Spleen (tissue), 11 donors: ENCODE data around the gene TTLL1. TPM values are rescaled to one million over a fixed set of nuclear protein-coding genes. Genes with fewer than 3 reads are reported as not detected.

Experiments used
- DNase-seq: peaks from one replicate; pipeline ENCODE4 v3.0.0-alpha.2; 2020
- H3K27ac ChIP-seq, 8 donors: fragments of 200-600 bp; sonication (generic) in 7 of 8; 1 replicate in 4 of 8; 2 replicates in 4 of 8; pipeline versions ENCODE4 v1.5.0 to v1.8.0; 2016 to 2021; ENCODE audit warnings: inconsistent platforms in 4 of 8, mild to moderate bottlenecking in 4 of 8, moderate library complexity in 1 of 8
- H3K27me3 ChIP-seq, 7 donors: fragments of 200-600 bp; sonication (generic) in 6 of 7; replicated peaks in 1 of 7; 1 replicate in 4 of 7; 2 replicates in 3 of 7; pipeline versions ENCODE4 v1.5.0 to v1.8.0; 2016 to 2021; ENCODE audit warnings: inconsistent platforms in 3 of 7, mild to moderate bottlenecking in 1 of 7
- H3K36me3 ChIP-seq, 6 donors: fragments of 200-600 bp; sonication (generic) in 5 of 6; 1 replicate in 4 of 6; 2 replicates in 2 of 6; pipeline versions ENCODE4 v1.5.0 to v1.8.0; 2016 to 2021; ENCODE audit warnings: inconsistent platforms in 2 of 6
- H3K4me1 ChIP-seq, 6 donors: fragments of 200-600 bp; sonication (generic) in 5 of 6; 1 replicate in 3 of 6; 2 replicates in 3 of 6; pipeline versions ENCODE4 v1.5.0 to v1.8.0; 2016 to 2021; ENCODE audit warnings: inconsistent platforms in 3 of 6
- H3K4me3 ChIP-seq, 8 donors: fragments of 200-600 bp; sonication (generic) in 7 of 8; 1 replicate in 4 of 8; 2 replicates in 4 of 8; pipeline versions ENCODE4 v1.5.0 to v1.8.0; 2016 to 2021; ENCODE audit warnings: inconsistent platforms in 4 of 8, mild to moderate bottlenecking in 4 of 8, moderate library complexity in 2 of 8
- H3K9me3 ChIP-seq, 8 donors: fragments of 200-600 bp; sonication (generic) in 7 of 8; 1 replicate in 4 of 8; 2 replicates in 4 of 8; pipeline versions ENCODE4 v1.5.0 to v1.8.0; 2016 to 2021; ENCODE audit warnings: inconsistent platforms in 4 of 8
- POLR2A ChIP-seq, 3 donors: fragments of 450-650 bp; IDR thresholded peaks; one replicate each; pipeline ENCODE4 v1.5.1; 2017; ENCODE audit warnings: antibody characterized with exemption in 3 of 3, mild to moderate bottlenecking in 1 of 3
- POLR2AphosphoS5 ChIP-seq, 3 donors: sonication (generic); formaldehyde crosslinking; IDR thresholded peaks; one replicate each; pipeline ENCODE4 v1.5.1; 2017; ENCODE audit warnings: antibody characterized with exemption in 3 of 3
- WGBS, 5 donors: extraction: QIAGEN DNeasy Blood & Tissue Kit in 3 of 5; methylation state at CpG; one replicate each; pipeline versions ENCODE4 v1.1.5 to v1.1.7; 2013 to 2018; 5-methylcytosine and 5-hydroxymethylcytosine counted together
- intact Hi-C: fragments of 100-400 bp; cut with DNase I; formaldehyde crosslinking; loops from one replicate; pipeline ENCODE4 v1.15.0; 2023; ENCODE audit warnings: low total_unique reads
- polyA plus RNA-seq, 3 donors: library from polyadenylated mRNA; stranded (reverse); fragments of 200-250 nt; gene quantifications; one replicate each; pipeline ENCODE4 v1.2.1, GENCODE V29; 2013
- total RNA-seq, 7 donors: library from RNA; depleted of rRNA in 3 of 7; stranded (reverse); fragments of >200 nt in 3 of 7; fragmentation: NEBNext Ultra II Directional in 4 of 7; extraction: Animal tissue kit (Norgen Biotek cat#: 25700) in 4 of 7; gene quantifications; one replicate each; pipeline versions ENCODE4 v1.1.0 to v1.2.1, GENCODE V29; 2016 to 2021
- TF ChIP-seq, protein P1 (sequence below), 11 experiments: fragments of 200-600 bp in 7 of 11; fragments of 450-650 bp in 4 of 11; sonication (generic) in 4 of 11; IDR thresholded peaks in 8 of 11; conservative IDR thresholded peaks in 3 of 11; 1 replicate in 7 of 11; 2 replicates in 4 of 11; pipeline versions ENCODE4 v1.4.0 to v1.8.0; 2016 to 2021; ENCODE audit warnings: antibody characterized with exemption in 11 of 11, inconsistent platforms in 4 of 11, mild to moderate bottlenecking in 1 of 11
- donor health status: healthy with polysubstance abuse.
- donor health status: DM: no; HTN: no; CAD: no; lungs with moderate emphysema.
- donor health status: DM: no; HTN: no; CAD: no.
- donor health status: Bipolar disorder and iron deficiency.
- donor health status: healthy.
- donor health status: DM: no; HTN: no; CAD: no.
- donor health status: DM: yes; HTN: yes; CAD: no.

Gene TTLL1
- total and polyA plus RNA-seq, 10 donors = 2.8 to 5.6 (median 3.6) TPM

DNA sequence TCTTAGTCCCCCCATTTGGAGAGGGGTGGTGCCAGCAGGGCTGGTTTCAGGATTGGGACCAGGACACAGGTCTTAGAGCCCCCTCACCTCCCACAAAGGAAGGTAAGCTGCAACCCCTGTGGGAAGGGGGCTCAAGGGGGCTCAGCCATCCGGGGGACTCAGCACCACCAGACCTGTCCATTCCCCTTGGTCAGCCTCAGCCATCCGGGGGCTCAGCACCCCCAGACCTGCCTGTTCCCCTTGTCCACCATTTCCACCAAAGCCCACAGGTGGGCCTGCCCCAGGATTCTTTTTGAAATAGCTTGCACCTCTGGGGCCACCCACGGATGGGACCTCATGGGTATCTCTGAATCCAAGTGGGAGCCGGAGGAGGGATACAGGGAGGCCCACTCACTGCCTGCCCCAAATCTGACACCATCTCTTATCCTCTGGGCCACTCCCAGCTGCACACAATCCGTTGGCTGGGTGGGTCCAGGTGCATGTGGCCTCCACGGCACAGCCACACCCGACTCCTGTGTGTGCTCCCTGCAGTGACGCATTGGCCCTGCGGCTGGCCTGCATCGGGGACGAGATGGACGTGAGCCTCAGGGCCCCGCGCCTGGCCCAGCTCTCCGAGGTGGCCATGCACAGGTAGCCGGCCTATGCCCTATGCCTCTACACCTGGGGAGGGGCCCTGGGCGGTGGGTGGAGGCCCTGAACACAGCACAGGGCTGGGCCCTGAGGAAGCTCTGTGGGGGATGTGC lies 38.1 kb upstream of the TTLL1 start:
- H3K36me3 ChIP-seq = peaks cover 0 to 18% (median 6%) of the 10 kb centered on the region in 6 donors
- H3K4me1 ChIP-seq = peaks cover 0 to 50% (median 8%) of the 10 kb centered on the region in 6 donors
- H3K27me3 ChIP-seq = peaks cover 0 to 20% (median 0%) of the 10 kb centered on the region in 7 donors
- H3K4me3 ChIP-seq = no peak overlapping the region
- intact Hi-C loops = no loop called here
- DNase-seq = no peak
- 84 to 89% (median 86%) methylated on average over 2 to 17 of the region's 17 CpGs for whole genome bisulfite sequencing, 5 donors
- TF ChIP-seq, protein P1, sequence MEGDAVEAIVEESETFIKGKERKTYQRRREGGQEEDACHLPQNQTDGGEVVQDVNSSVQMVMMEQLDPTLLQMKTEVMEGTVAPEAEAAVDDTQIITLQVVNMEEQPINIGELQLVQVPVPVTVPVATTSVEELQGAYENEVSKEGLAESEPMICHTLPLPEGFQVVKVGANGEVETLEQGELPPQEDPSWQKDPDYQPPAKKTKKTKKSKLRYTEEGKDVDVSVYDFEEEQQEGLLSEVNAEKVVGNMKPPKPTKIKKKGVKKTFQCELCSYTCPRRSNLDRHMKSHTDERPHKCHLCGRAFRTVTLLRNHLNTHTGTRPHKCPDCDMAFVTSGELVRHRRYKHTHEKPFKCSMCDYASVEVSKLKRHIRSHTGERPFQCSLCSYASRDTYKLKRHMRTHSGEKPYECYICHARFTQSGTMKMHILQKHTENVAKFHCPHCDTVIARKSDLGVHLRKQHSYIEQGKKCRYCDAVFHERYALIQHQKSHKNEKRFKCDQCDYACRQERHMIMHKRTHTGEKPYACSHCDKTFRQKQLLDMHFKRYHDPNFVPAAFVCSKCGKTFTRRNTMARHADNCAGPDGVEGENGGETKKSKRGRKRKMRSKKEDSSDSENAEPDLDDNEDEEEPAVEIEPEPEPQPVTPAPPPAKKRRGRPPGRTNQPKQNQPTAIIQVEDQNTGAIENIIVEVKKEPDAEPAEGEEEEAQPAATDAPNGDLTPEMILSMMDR (IDR thresholded peaks at IDR 0.05 in 8 of 11, conservative IDR thresholded peaks at IDR 0.05 in 3 of 11) = no peak
- TF ChIP-seq POLR2A (IDR thresholded peaks at IDR 0.05) (no peak), POLR2AphosphoS5 (IDR thresholded peaks at IDR 0.05) (no peak)
- no peak overlapping the region for H3K27ac ChIP-seq
- H3K9me3 ChIP-seq = no peaks in the 10 kb centered on the region

GRCh38 chr22:43126501-43127165 lies 37.4 kb upstream of the TTLL1 start:
- peaks cover 0 to 10% (median 4%) of the 10 kb centered on the region in 6 donors for H3K36me3 ChIP-seq
- WGBS, 5 donors = 57 to 79% (median 65%) methylated on average over 3 to 5 of the region's 5 CpGs
- no peak for DNase-seq
- H3K9me3 ChIP-seq = no peaks in the 10 kb centered on the region
- no peak overlapping the region for H3K4me3 ChIP-seq
- peaks cover 0 to 20% (median 0%) of the 10 kb centered on the region in 7 donors for H3K27me3 ChIP-seq
- H3K4me1 ChIP-seq = peaks cover 0 to 51% (median 12%) of the 10 kb centered on the region in 6 donors
- intact Hi-C loops = no loop called here
- TF ChIP-seq POLR2A (IDR thresholded peaks at IDR 0.05) = no peak
- TF ChIP-seq, protein P1 (IDR thresholded peaks at IDR 0.05 in 8 of 11, conservative IDR thresholded peaks at IDR 0.05 in 3 of 11) = no peak
- TF ChIP-seq POLR2AphosphoS5 (IDR thresholded peaks at IDR 0.05) = no peak
- no peak overlapping the region for H3K27ac ChIP-seq

- intact Hi-C loops = no loop called here
- H3K27me3 ChIP-seq = peaks cover 0 to 60% (median 2%) of the 10 kb centered on the region in 7 donors
- no peaks in the 10 kb centered on the region for H3K36me3 ChIP-seq
- TF ChIP-seq, protein P1 (IDR thresholded peaks at IDR 0.05 in 8 of 11, conservative IDR thresholded peaks at IDR 0.05 in 3 of 11) = no peak
- TF ChIP-seq POLR2A (IDR thresholded peaks at IDR 0.05) (no peak), POLR2AphosphoS5 (IDR thresholded peaks at IDR 0.05) (no peak)
- DNase-seq = no peak
- H3K4me1 ChIP-seq = peaks cover 6 to 63% (median 37%) of the 10 kb centered on the region in 6 donors
- WGBS, 5 donors = 30 to 62% (median 55%) methylated on average over 6 to 7 of the region's 7 CpGs
- H3K9me3 ChIP-seq = no peaks in the 10 kb centered on the region
- peak overlapping the region in 4 of 8 donors; percentile 0 to 47 (median 39) for H3K27ac ChIP-seq
- no peak overlapping the region for H3K4me3 ChIP-seq
Observed at GRCh38 chr22:43118953-43119458, 29.8 kb upstream of the TTLL1 start.
